GM21423 (cell line): ENCODE measurements around the gene TOR2A.
A peak's percentile ranks its signal among the peaks of the same experiment; 100 is the strongest.

Experiments
- ATAC-seq: cut with Tn5 transposase; IDR thresholded peaks from one replicate; pipeline ENCODE4 v1.9.1; 2021; ENCODE audit warnings: mild to moderate bottlenecking, moderate library complexity; ENCODE audit not compliant: unreplicated experiment

The TOR2A gene

GRCh38 chr9:127744398-127745110 is 9.5 kb upstream of the TOR2A start:
- ATAC-seq: no peak

- no peak for ATAC-seq
These were observed 7.5 kb upstream of the TOR2A start for GRCh38 chr9:127742435-127743088.

- ATAC-seq: no peak
These were observed 6.8 kb upstream of the TOR2A start for GRCh38 chr9:127741831-127742434.

GRCh38 chr9:127739614-127740330 is 4.7 kb upstream of the TOR2A start:
- no peak for ATAC-seq

GRCh38 chr9:127738666-127739065 is 3.6 kb upstream of the TOR2A start:
- ATAC-seq: no peak

GRCh38 chr9:127735530-127736185 is 564 bp upstream of the TOR2A start:
- ATAC-seq: peak; percentile 1

GRCh38 chr9:127734247-127734746 is 797 bp downstream of the TOR2A start:
- no peak for ATAC-seq

- no peak for ATAC-seq
These were observed 1.5 kb downstream of the TOR2A start for GRCh38 chr9:127733614-127734013.

GRCh38 chr9:127732444-127732843 is 2.6 kb downstream of the TOR2A start:
- no peak for ATAC-seq

GRCh38 chr9:127731938-127732337 is 3.2 kb downstream of the TOR2A start:
- no peak for ATAC-seq

GRCh38 chr9:127730799-127731410 is 4.2 kb downstream of the TOR2A start:
- ATAC-seq: no peak

- no peak for ATAC-seq
These were observed 4.8 kb downstream of the TOR2A start for GRCh38 chr9:127730262-127730661.

- ATAC-seq: no peak
These were observed 5.4 kb downstream of the TOR2A start for GRCh38 chr9:127729522-127730256.

GRCh38 chr9:127728808-127729207 is 6.3 kb downstream of the TOR2A start:
- ATAC-seq: no peak

GRCh38 chr9:127726871-127727270 is 8.2 kb downstream of the TOR2A start:
- no peak for ATAC-seq

GRCh38 chr9:127724012-127724411 is 11.1 kb downstream of the TOR2A start:
- ATAC-seq: no peak

- no peak for ATAC-seq
These were observed 11.7 kb downstream of the TOR2A start for GRCh38 chr9:127723444-127723843.

- no peak for ATAC-seq
These were observed 12.1 kb downstream of the TOR2A start for GRCh38 chr9:127723013-127723412.

GRCh38 chr9:127722055-127722745 is 12.9 kb downstream of the TOR2A start:
- no peak for ATAC-seq
